Suprapubic skin (tissue), 4 donors: ENCODE results near the gene MCAM.

Experiments used
- CTCF ChIP-seq, 2 donors: fragments of 200-600 bp in 1 of 2; fragments of 450-650 bp in 1 of 2; sonication (generic) in 1 of 2; IDR thresholded peaks; one replicate each; pipeline ENCODE4 v1.5.1; 2016 to 2019; ENCODE audit warnings: antibody characterized with exemption in 2 of 2, mild to moderate bottlenecking in 1 of 2, moderate library complexity in 1 of 2
- EP300 ChIP-seq: sonication (generic); formaldehyde crosslinking; IDR thresholded peaks from one replicate; pipeline ENCODE4 v1.6.1; 2017; ENCODE audit warnings: antibody characterized with exemption
- POLR2A ChIP-seq, 2 donors: fragments of 450-650 bp; IDR thresholded peaks; one replicate each; pipeline ENCODE4 v1.6.1; 2017; ENCODE audit warnings: antibody characterized with exemption in 2 of 2, mild to moderate bottlenecking in 2 of 2, moderate library complexity in 2 of 2
- POLR2AphosphoS5 ChIP-seq, 3 donors: sonication (generic); formaldehyde crosslinking; IDR thresholded peaks; one replicate each; pipeline ENCODE4 v1.6.1; 2017; ENCODE audit warnings: antibody characterized with exemption in 3 of 3

GRCh38 chr11:119343726-119344125, 26.8 kb upstream of the MCAM start:
- TF ChIP-seq EP300 (no peak), CTCF (IDR thresholded peaks at IDR 0.05) (no peak), POLR2A (IDR thresholded peaks at IDR 0.05) (no peak), POLR2AphosphoS5 (IDR thresholded peaks at IDR 0.05) (no peak)
